Measurements from ENCODE around the gene USP16.

USP16 gene

DNA sequence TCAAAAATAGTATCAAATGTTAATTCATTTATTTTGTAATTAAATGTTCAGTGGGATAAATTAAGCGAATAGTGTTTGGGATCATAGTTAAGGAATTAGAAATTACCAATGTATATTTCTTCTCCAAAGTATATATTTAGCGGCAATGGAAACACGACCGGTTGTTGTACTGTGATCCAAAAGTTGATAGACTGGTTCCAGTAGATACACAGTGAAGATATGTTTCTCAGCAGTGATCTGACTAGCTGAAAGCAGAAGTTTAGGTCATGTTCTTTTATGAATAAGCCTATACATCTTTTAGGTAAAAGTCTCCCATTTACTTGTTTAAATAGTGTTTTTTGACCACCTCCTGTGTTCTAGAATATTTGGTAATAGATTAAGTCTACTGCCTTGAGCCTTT is 8.8 kb downstream of the USP16 start:
- no peak for DNase-seq (ENCODE audit: low read depth in 4 of 4, low spot score in 1 of 4)

GRCh38 chr21:29033871-29034270 is 9.4 kb downstream of the USP16 start:
- DNase-seq (ENCODE audit: low read depth in 4 of 4, low spot score in 1 of 4) = no peak

GRCh38 chr21:29034678-29035077 is 10.2 kb downstream of the USP16 start:
- no peak for DNase-seq (ENCODE audit: low read depth in 4 of 4, low spot score in 1 of 4)

DNA sequence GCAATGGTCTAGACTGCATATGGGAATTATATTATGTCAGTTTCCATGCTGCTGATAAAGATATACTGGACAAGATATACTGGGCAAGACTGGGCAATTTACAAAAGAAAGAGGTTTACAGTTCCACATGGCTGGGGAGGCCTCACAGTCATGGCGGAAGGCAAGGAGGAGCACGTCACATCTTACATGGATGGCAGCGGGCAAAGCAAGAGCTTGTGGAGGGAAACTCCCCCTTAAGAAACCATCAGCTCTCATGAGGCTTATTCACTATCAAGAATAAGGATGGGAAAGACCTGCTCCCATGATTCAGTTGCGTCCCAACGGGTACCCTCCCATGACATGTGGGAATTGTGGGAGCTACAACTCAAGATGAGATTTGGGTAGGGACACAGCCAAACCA is 27.8 kb downstream of the USP16 start:
- DNase-seq (ENCODE audit: low read depth in 4 of 4, low spot score in 1 of 4) = no peak

GRCh38 chr21:29053011-29053553 is 28.6 kb downstream of the USP16 start:
- DNase-seq (ENCODE audit: low read depth in 4 of 4, low spot score in 1 of 4) = no peak

GRCh38 chr21:29053656-29054055 is 29.2 kb downstream of the USP16 start:
- DNase-seq (ENCODE audit: low read depth in 4 of 4, low spot score in 1 of 4) = no peak

DNA sequence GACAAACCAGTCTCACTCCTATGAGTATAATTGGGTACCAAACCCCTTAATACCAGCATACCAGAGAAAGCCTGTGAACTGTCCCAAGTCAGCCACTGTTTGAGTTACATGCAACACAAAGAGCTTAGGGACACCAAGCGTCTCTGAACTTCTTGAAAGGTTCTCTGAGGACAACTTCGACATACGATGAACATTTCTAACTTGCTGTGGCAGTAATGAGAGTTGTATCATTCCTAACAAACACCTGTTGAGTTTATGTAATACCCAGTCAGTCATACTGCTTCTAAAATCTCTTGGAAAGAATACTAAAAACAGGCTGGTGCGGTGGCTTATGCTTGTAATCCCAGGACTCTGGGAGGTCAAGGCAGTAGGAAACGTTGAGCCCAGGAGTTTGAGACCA is 30.6 kb downstream of the USP16 start:
- DNase-seq (ENCODE audit: low read depth in 4 of 4, low spot score in 1 of 4) = no peak

GRCh38 chr21:29056005-29056404 is 31.5 kb downstream of the USP16 start:
- no peak for DNase-seq (ENCODE audit: low read depth in 4 of 4, low spot score in 1 of 4)

- DNase-seq (ENCODE audit: low read depth in 4 of 4, low spot score in 1 of 4) = no peak
These were observed 32.1 kb downstream of the USP16 start for GRCh38 chr21:29056538-29057050.

GRCh38 chr21:29064850-29065481 is 40.5 kb downstream of the USP16 start:
- DNase-seq (ENCODE audit: low read depth in 4 of 4, low spot score in 1 of 4) = no peak

GRCh38 chr21:29072873-29073221 is 48.4 kb downstream of the USP16 start:
- DNase-seq (ENCODE audit: low read depth in 4 of 4, low spot score in 1 of 4) = no peak

DNA sequence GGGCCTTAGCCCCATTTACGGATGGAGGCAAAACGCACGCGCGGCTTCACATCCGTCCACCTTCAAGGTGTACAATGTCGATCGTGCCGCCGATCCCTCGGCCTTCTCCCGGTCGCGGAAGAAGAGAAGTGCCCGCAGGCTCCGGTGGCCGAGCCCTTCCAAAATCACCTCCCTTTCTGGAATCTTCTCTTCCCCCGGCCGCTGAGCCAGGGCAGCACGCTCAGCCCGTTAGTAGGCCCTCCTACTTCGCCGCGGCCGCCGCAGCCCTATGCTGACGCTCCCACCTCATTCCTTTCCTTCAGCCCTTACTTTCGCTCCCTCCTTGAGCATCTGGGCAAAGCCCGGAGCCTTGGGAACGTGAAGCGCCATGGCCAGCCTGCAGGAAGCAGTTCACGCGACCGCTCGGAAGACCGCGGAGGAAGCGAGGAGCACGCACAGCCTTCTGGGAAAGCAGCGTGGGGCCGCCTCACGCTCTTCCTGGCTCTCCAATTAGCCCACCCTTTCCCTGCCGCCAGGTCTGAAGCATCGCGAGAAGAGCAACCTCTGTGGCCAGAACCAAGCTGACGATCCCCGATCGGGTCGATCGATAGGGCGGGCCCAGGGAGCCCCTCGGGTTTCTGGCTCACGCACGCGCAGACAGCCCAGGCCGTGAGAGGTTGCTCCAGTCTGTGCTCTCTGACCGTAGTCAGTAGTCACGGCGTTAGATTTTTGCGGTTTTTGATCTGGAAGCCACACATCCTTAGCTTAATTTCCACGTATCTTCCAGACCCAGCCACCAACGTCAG is 48.9 kb downstream of the USP16 start, which contains the start of gene CCT8:
Gene CCT8 (minus strand): TSS at position 427 of the 785 bp plus-strand sequence. CDS start 58 bp downstream, at position 369.
- peak; percentile 92 to 98 (median 96) for DNase-seq (ENCODE audit: low read depth in 4 of 4, low spot score in 1 of 4)

DNA sequence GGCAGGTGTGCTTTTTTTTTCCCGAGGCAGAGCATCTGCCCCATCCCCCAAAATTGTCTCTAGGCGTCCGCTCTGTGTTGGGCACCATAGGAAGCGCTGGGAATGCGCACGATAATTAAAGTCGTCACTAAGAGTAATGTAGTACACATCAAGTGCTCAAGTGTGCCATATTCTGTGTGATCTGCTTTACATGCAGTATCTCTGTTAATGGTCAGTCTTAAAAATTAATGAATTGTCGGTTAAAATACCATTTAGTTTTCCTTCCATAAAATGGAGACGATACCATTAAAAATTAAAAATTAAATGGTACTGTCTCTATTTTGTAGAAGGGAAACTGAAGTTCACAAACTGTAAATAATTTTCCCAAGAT is 49.5 kb downstream of the USP16 start:
- no peak for DNase-seq (ENCODE audit: low read depth in 4 of 4, low spot score in 1 of 4)

DNA sequence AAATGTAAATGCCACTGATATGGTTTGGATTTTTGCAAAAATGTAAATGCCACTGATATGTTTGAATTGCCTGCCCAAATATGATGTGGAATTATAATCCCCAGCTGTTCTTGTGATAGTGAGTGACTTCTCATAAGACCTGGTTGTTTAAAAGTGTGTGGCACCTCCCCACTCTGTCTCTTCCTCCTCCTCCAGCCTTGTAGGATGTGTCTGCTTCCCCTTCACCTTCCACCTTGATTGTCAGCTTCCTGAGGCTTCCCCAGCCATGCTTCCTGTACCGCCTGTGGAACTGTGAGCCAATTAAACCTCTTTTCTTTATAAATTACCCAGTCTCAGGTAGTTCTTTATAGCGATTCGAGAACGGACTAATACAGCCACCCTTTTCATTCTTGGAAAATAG is 50.3 kb downstream of the USP16 start:
- DNase-seq (ENCODE audit: low read depth in 4 of 4, low spot score in 1 of 4) = no peak

- DNase-seq (ENCODE audit: low read depth in 4 of 4, low spot score in 1 of 4) = no peak
These were observed 51.4 kb downstream of the USP16 start for GRCh38 chr21:29075706-29076466.

- DNase-seq (ENCODE audit: low read depth in 4 of 4, low spot score in 1 of 4) = peak in 3 of 4 experiments; percentile 36 to 50 (median 37)
These were observed 52.5 kb downstream of the USP16 start for GRCh38 chr21:29076731-29077640.

- no peak for DNase-seq (ENCODE audit: low read depth in 4 of 4, low spot score in 1 of 4)
These were observed 53.2 kb downstream of the USP16 start for GRCh38 chr21:29077651-29078090.

- no peak for DNase-seq (ENCODE audit: low read depth in 4 of 4, low spot score in 1 of 4)
These were observed 54.6 kb downstream of the USP16 start for GRCh38 chr21:29078869-29079767.

- DNase-seq (ENCODE audit: low read depth in 4 of 4, low spot score in 1 of 4) = no peak
These were observed 56.0 kb downstream of the USP16 start for GRCh38 chr21:29080454-29080941.
